HepG2 (cell line): ENCODE results near the gene MIPEP. TPM values are rescaled to one million over a fixed set of nuclear protein-coding genes. Genes with fewer than 3 reads are reported as not detected.

Experiments
- ATAC-seq: fragments of 200-7000 bp; cut with Tn5 transposase; 3 replicates; pipeline ENCODE4 v1.9.1; 2020; ENCODE audit warnings: mild to moderate bottlenecking, moderate library complexity
- BruUV-seq: library from RNA; stranded (reverse); fragments of 400-500 nt; replicated peaks from 2 replicates; lab custom pipeline; 2021; lab: Mats Ljungman, UMichigan
- CTCF ChIA-PET: fragments of 300-600 bp; formaldehyde crosslinking; extraction: SDS; loops from one replicate; lab custom pipeline; 2021; ENCODE audit warnings: low total read pairs, inconsistent platforms, low intra/inter-chr PET ratio; lab: Yijun Ruan, JAX
- POLR2A ChIA-PET: fragments of 350-600 bp; sonication (Branson Sonifier 250); formaldehyde crosslinking; loops from one replicate; lab custom pipeline; 2020; ENCODE audit warnings: antibody characterized with exemption, inconsistent platforms; lab: Yijun Ruan, JAX
- DNase-seq: peaks from one replicate; pipeline ENCODE4 v3.0.0-alpha.2; 2015; ENCODE audit warnings: low spot score
- FAIRE-seq: peaks from 3 replicates; lab custom pipeline; 2011; peaks lifted over from hg19 to GRCh38; lab: Jason Lieb, UNC
- H2AFZ ChIP-seq: one replicate; pipeline ENCODE4 v1.6.1; 2011; ENCODE audit warnings: low read length, inconsistent platforms
- H3K27ac ChIP-seq: fragments of 300-600 bp; 3 replicates; pipeline ENCODE4 v1.8.0; 2011; ENCODE audit warnings: mixed run types, mild to moderate bottlenecking, mixed read lengths, low read length, inconsistent platforms; ENCODE audit not compliant: insufficient read depth; ENCODE audit errors: extremely low read length
- H3K27me3 ChIP-seq, 2 experiments: fragments of 200-600 bp in 1 of 2; 2 replicates in 1 of 2; 3 replicates in 1 of 2; pipeline versions ENCODE4 v1.6.0 to v1.8.0; 2011; ENCODE audit warnings: low read length in 2 of 2, mild to moderate bottlenecking in 2 of 2, moderate library complexity in 2 of 2, inconsistent platforms in 1 of 2; ENCODE audit not compliant: insufficient read depth in 2 of 2, control insufficient read depth in 1 of 2
- H3K36me3 ChIP-seq, 2 experiments: fragments of 200-600 bp in 1 of 2; replicated peaks in 1 of 2; 2 replicates in 1 of 2; 3 replicates in 1 of 2; pipeline versions ENCODE4 v1.5.1 to v1.8.0; 2011; ENCODE audit warnings: low read length in 2 of 2, inconsistent platforms in 1 of 2; ENCODE audit not compliant: insufficient read depth in 2 of 2, control insufficient read depth in 1 of 2
- H3K4me1 ChIP-seq: 2 replicates; pipeline ENCODE4 v1.5.1; 2012; ENCODE audit warnings: low read length, inconsistent platforms; ENCODE audit not compliant: insufficient read depth
- H3K4me2 ChIP-seq: 2 replicates; pipeline ENCODE4 v1.6.0; 2011; ENCODE audit warnings: low read depth, low read length, inconsistent platforms
- H3K4me3 ChIP-seq, 3 experiments: fragments of 200-600 bp in 1 of 3; sonication (generic), shearing (Covaris generic) in 1 of 3; replicated peaks in 1 of 3; 2 replicates each; pipeline ENCODE4 v1.5.1; 2011 to 2016; ENCODE audit warnings: low read length in 3 of 3, inconsistent platforms in 2 of 3, low read depth in 2 of 3, mild to moderate bottlenecking in 2 of 3, control low read depth in 1 of 3, mixed read lengths in 1 of 3; ENCODE audit not compliant: insufficient read depth in 1 of 3
- H3K79me2 ChIP-seq: one replicate; pipeline ENCODE4 v1.6.1; 2011; ENCODE audit warnings: low read length, inconsistent platforms; ENCODE audit not compliant: insufficient read depth
- H3K9ac ChIP-seq: 2 replicates; pipeline ENCODE4 v1.6.0; 2011; ENCODE audit warnings: mild to moderate bottlenecking, low read depth, low read length, inconsistent platforms; ENCODE audit not compliant: insufficient read depth
- H3K9me3 ChIP-seq: 2 replicates; pipeline ENCODE4 v1.5.1; 2012; ENCODE audit warnings: mild to moderate bottlenecking, low read length
- H4K20me1 ChIP-seq: 2 replicates; pipeline ENCODE4 v1.6.0; 2011; ENCODE audit warnings: inconsistent platforms, mild to moderate bottlenecking, low read length, moderate library complexity; ENCODE audit not compliant: insufficient read depth
- AGO1 ChIP-seq: fragments of 200-400 bp; formaldehyde crosslinking; IDR thresholded peaks from 2 replicates; pipeline ENCODE4 v1.6.1; 2017; ENCODE audit warnings: mild to moderate bottlenecking, low read depth, low read length, moderate library complexity; ENCODE audit not compliant: poor library complexity, severe bottlenecking
- ARID3A ChIP-seq: IDR thresholded peaks from 2 replicates; pipeline ENCODE4 v1.6.1; 2012; ENCODE audit warnings: low read depth, low read length, improper control_type of control experiment
- EZH2 ChIP-seq: conservative IDR thresholded peaks from 2 replicates; pipeline ENCODE4 v1.6.1; 2012; ENCODE audit warnings: mild to moderate bottlenecking, low read depth, low read length, moderate library complexity
- FIP1L1 ChIP-seq: fragments of 200-400 bp; formaldehyde crosslinking; IDR thresholded peaks from 2 replicates; pipeline ENCODE4 v1.6.1; 2018; ENCODE audit warnings: low read depth, mild to moderate bottlenecking, low read length, moderate library complexity, borderline replicate concordance; ENCODE audit not compliant: insufficient read depth
- FUBP1 ChIP-seq: sonication (generic); formaldehyde crosslinking; IDR thresholded peaks from 2 replicates; pipeline ENCODE4 v1.5.1; 2020; ENCODE audit warnings: missing genetic modification reagents, mild to moderate bottlenecking, borderline replicate concordance
- RNF2 ChIP-seq: fragments of 450-650 bp; conservative IDR thresholded peaks from 2 replicates; pipeline ENCODE4 v1.6.1; 2016; ENCODE audit warnings: low read depth
- XBP1 ChIP-seq: sonication (generic); formaldehyde crosslinking; IDR thresholded peaks from 2 replicates; pipeline ENCODE4 v1.5.0; 2020; ENCODE audit warnings: missing genetic modification reagents
- YEATS2 ChIP-seq: sonication (generic); formaldehyde crosslinking; IDR thresholded peaks from 2 replicates; pipeline ENCODE4 v1.4.0; 2020; ENCODE audit warnings: missing genetic modification reagents, borderline replicate concordance
- ZNF331 ChIP-seq: sonication (generic); formaldehyde crosslinking; IDR thresholded peaks from 2 replicates; pipeline ENCODE4 v1.4.0; 2020; ENCODE audit warnings: missing genetic modification reagents
- ZNF496 ChIP-seq: sonication (generic); formaldehyde crosslinking; IDR thresholded peaks from 2 replicates; pipeline ENCODE4 v1.8.1; 2023; ENCODE audit warnings: mild to moderate bottlenecking, moderate library complexity, missing genetic modification reagents; ENCODE audit not compliant: insufficient replicate concordance
- ZNF615 ChIP-seq: sonication (generic); formaldehyde crosslinking; IDR thresholded peaks from 2 replicates; pipeline ENCODE4 v1.5.0; 2020; ENCODE audit warnings: mild to moderate bottlenecking, missing genetic modification reagents, borderline replicate concordance
- ZNF761 ChIP-seq: sonication (generic); formaldehyde crosslinking; conservative IDR thresholded peaks from 2 replicates; pipeline ENCODE4 v1.4.0; 2020; ENCODE audit warnings: mild to moderate bottlenecking, missing genetic modification reagents
- WGBS: methylation state at CpG from one replicate; pipeline ENCODE4 v1.1.6; 2017; ENCODE audit warnings: low lambda C conversion rate; 5-methylcytosine and 5-hydroxymethylcytosine counted together
- in situ Hi-C: cut with HindIII; loops from 2 replicates; pipeline ENCODE4 v1.10.0; 2017; ENCODE audit warnings: low pct_unique_long_range_greater_than_20kb; ENCODE audit not compliant: extremely low pct_ligation_motif_present
- intact Hi-C: fragments of 100-400 bp; cut with micrococcal nuclease; formaldehyde crosslinking; loops from one replicate; pipeline ENCODE4 v1.10.0; 2022; ENCODE audit not compliant: unreplicated experiment
- polyA plus RNA-seq, 8 experiments: library from polyadenylated mRNA; depleted of rRNA in 3 of 8; stranded (reverse) in 7 of 8; unstranded in 1 of 8; fragments of >200 nt; fragmentation: Illumina TruSeq in 4 of 8; extraction: Trizol in 4 of 8; gene quantifications; 2 replicates each; pipeline versions ENCODE4 v1.2.1 to v1.2.3, GENCODE V29; 2011 to 2016; ENCODE audit warnings: low read depth in 4 of 8, missing spikeins in 1 of 8, mixed read lengths in 1 of 8; ENCODE audit not compliant: insufficient read depth in 1 of 8
- total RNA-seq, 5 experiments: library from RNA; depleted of rRNA; stranded (reverse); fragments of >200 nt; fragmentation: Illumina TruSeq; extraction: Trizol; gene quantifications; 2 replicates each; pipeline ENCODE4 v1.2.3, GENCODE V29; 2016; ENCODE audit warnings: low read depth in 1 of 5
- TF ChIP-seq, protein P1 (sequence below): sonication (generic); formaldehyde crosslinking; IDR thresholded peaks from 2 replicates; pipeline ENCODE4 v1.5.0; 2020; ENCODE audit warnings: missing genetic modification reagents
- TF ChIP-seq, protein P2 (sequence below): sonication (generic); formaldehyde crosslinking; conservative IDR thresholded peaks from 2 replicates; pipeline ENCODE4 v1.4.0; 2020; ENCODE audit warnings: missing genetic modification reagents
- TF ChIP-seq, protein P3 (sequence below): sonication (generic); formaldehyde crosslinking; IDR thresholded peaks from 2 replicates; pipeline ENCODE4 v1.4.0; 2020; ENCODE audit warnings: missing genetic modification reagents

The MIPEP gene
- total and polyA plus RNA-seq, 2 of the 13 experiments (the other 11 are each of a cell fraction or from before 2014, with no cell fraction given) = 9.3 to 24.1 TPM

GRCh38 chr13:23758798-23759527 is 130.2 kb downstream of the MIPEP start:
- in situ Hi-C loops (no loop called here), intact Hi-C loops (no loop called here)
- no TSS peak for BruUV-seq
- FAIRE-seq (no peak), DNase-seq (no peak), ATAC-seq (no peak)
- no peak for TF ChIP-seq RNF2
- TF ChIP-seq, protein P1, sequence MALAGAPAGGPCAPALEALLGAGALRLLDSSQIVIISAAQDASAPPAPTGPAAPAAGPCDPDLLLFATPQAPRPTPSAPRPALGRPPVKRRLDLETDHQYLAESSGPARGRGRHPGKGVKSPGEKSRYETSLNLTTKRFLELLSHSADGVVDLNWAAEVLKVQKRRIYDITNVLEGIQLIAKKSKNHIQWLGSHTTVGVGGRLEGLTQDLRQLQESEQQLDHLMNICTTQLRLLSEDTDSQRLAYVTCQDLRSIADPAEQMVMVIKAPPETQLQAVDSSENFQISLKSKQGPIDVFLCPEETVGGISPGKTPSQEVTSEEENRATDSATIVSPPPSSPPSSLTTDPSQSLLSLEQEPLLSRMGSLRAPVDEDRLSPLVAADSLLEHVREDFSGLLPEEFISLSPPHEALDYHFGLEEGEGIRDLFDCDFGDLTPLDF (CRISPR knock-in tag) = no peak
- no peak for TF ChIP-seq ZNF331 (CRISPR knock-in tag)
- no peak for TF ChIP-seq ZNF761 (CRISPR knock-in tag)
- no peak for TF ChIP-seq XBP1 (CRISPR knock-in tag)
- TF ChIP-seq, protein P2, sequence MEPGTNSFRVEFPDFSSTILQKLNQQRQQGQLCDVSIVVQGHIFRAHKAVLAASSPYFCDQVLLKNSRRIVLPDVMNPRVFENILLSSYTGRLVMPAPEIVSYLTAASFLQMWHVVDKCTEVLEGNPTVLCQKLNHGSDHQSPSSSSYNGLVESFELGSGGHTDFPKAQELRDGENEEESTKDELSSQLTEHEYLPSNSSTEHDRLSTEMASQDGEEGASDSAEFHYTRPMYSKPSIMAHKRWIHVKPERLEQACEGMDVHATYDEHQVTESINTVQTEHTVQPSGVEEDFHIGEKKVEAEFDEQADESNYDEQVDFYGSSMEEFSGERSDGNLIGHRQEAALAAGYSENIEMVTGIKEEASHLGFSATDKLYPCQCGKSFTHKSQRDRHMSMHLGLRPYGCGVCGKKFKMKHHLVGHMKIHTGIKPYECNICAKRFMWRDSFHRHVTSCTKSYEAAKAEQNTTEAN = no peak
- TF ChIP-seq FUBP1 = no peak
- no peak for TF ChIP-seq ZNF496 (CRISPR knock-in tag)
- no peak for TF ChIP-seq ZNF615 (CRISPR knock-in tag)
- TF ChIP-seq YEATS2 (CRISPR knock-in tag) = no peak
- TF ChIP-seq, protein P3, sequence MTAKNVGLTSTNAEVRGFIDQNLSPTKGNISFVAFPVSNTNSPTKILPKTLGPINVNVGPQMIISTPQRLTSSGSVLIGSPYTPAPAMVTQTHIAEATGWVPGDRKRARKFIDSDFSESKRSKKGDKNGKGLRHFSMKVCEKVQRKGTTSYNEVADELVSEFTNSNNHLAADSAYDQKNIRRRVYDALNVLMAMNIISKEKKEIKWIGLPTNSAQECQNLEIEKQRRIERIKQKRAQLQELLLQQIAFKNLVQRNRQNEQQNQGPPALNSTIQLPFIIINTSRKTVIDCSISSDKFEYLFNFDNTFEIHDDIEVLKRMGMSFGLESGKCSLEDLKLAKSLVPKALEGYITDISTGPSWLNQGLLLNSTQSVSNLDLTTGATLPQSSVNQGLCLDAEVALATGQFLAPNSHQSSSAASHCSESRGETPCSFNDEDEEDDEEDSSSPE (CRISPR knock-in tag) = no peak
- TF ChIP-seq AGO1 = no peak
- no peak for TF ChIP-seq ARID3A
- TF ChIP-seq EZH2 = no peak
- TF ChIP-seq FIP1L1 = no peak
- Histone ChIP-seq H4K20me1 (no peaks in the 10 kb centered on the region), H3K27me3 (no peaks in the 10 kb centered on the region), H3K9ac (no peak overlapping the region), H3K4me1 (peaks cover 14% of the 10 kb centered on the region), H3K27ac (no peak overlapping the region), H3K79me2 (no peaks in the 10 kb centered on the region), H2AFZ (no peak overlapping the region), H3K36me3 (no peaks in the 10 kb centered on the region), H3K9me3 (no peaks in the 10 kb centered on the region), H3K4me2 (no peak overlapping the region), H3K4me3 (no peak overlapping the region)
- POLR2A ChIA-PET = no interaction called here
- 85% methylated on average over 5 of the region's 9 CpGs for WGBS
- CTCF ChIA-PET = no interaction called here
